Panc1 (cell line): Measurements from ENCODE around the gene NR6A1. TPM values are rescaled to one million over a fixed set of nuclear protein-coding genes. Genes with fewer than 3 reads are reported as not detected.

ENCODE experiments used
- ATAC-seq: fragments of 200-7000 bp; cut with Tn5 transposase; 2 replicates; pipeline ENCODE4 v1.9.1; 2020; ENCODE audit warnings: mild to moderate bottlenecking, moderate library complexity
- BruUV-seq: library from RNA; stranded (reverse); fragments of 400-500 nt; replicated peaks from 2 replicates; lab custom pipeline; 2021; lab: Mats Ljungman, UMichigan
- CTCF ChIA-PET: fragments of 300-600 bp; sonication (Branson Sonifier 250); formaldehyde crosslinking; loops from one replicate; lab custom pipeline; 2022; ENCODE audit warnings: antibody characterized with exemption; lab: Charles Lee
- POLR2A ChIA-PET: fragments of 300-600 bp; sonication (Branson Sonifier 250); formaldehyde crosslinking; loops from one replicate; lab custom pipeline; 2022; ENCODE audit warnings: antibody characterized with exemption; lab: Charles Lee
- DNase-seq: peaks from one replicate; pipeline ENCODE4 v3.0.0-alpha.2; 2010; ENCODE audit warnings: low read depth, low spot score
- H3K27ac ChIP-seq: 2 replicates; pipeline ENCODE4 v1.5.1; 2011; ENCODE audit warnings: mild to moderate bottlenecking, low read length, inconsistent platforms
- H3K27me3 ChIP-seq: fragments of 200-500 bp; sonication (Bioruptor generic); 2 replicates; pipeline ENCODE4 v1.6.0; 2014; ENCODE audit warnings: low read length, inconsistent platforms; ENCODE audit not compliant: control insufficient read depth, insufficient read depth
- H3K36me3 ChIP-seq: fragments of 200-500 bp; sonication (Bioruptor generic); 2 replicates; pipeline ENCODE4 v1.5.1; 2014; ENCODE audit warnings: inconsistent platforms, mild to moderate bottlenecking, low read length, moderate library complexity; ENCODE audit not compliant: control insufficient read depth, insufficient read depth
- H3K4me1 ChIP-seq: 2 replicates; pipeline ENCODE4 v1.5.1; 2011; ENCODE audit warnings: inconsistent platforms, mild to moderate bottlenecking, low read length, moderate library complexity; ENCODE audit not compliant: control insufficient read depth, insufficient read depth
- H3K4me3 ChIP-seq, 2 experiments: 2 replicates each; pipeline ENCODE4 v1.5.1; 2011 to 2012; ENCODE audit warnings: low read depth in 2 of 2, low read length in 2 of 2, mild to moderate bottlenecking in 2 of 2, inconsistent platforms in 1 of 2, moderate library complexity in 1 of 2
- H3K9me3 ChIP-seq: fragments of 200-500 bp; sonication (Bioruptor generic); 2 replicates; pipeline ENCODE4 v1.5.1; 2014; ENCODE audit warnings: low read depth, mild to moderate bottlenecking, inconsistent platforms, low read length, moderate library complexity; ENCODE audit not compliant: control insufficient read depth, insufficient read depth
- CTCF ChIP-seq: fragments of 450-650 bp; IDR thresholded peaks from 2 replicates; pipeline ENCODE4 v1.5.1; 2017; ENCODE audit warnings: mild to moderate bottlenecking
- POLR2AphosphoS5 ChIP-seq: IDR thresholded peaks from 2 replicates; pipeline ENCODE4 v1.6.1; 2012; ENCODE audit warnings: mild to moderate bottlenecking, low read depth, low read length, moderate library complexity
- REST ChIP-seq, 2 experiments: IDR thresholded peaks; 2 replicates each; pipeline ENCODE4 v1.6.1; 2011 to 2012; ENCODE audit warnings: low read depth in 2 of 2, control low read depth in 1 of 2, low read length in 1 of 2, mild to moderate bottlenecking in 1 of 2, moderate library complexity in 1 of 2; ENCODE audit not compliant: insufficient read depth in 1 of 2
- SIN3A ChIP-seq: IDR thresholded peaks from 2 replicates; pipeline ENCODE4 v1.6.1; 2012; ENCODE audit warnings: low read depth, mild to moderate bottlenecking, low read length, moderate library complexity, borderline replicate concordance; ENCODE audit not compliant: insufficient read depth
- TCF7L2 ChIP-seq: IDR thresholded peaks from 2 replicates; pipeline ENCODE4 v1.6.1; 2011; ENCODE audit warnings: mild to moderate bottlenecking, low read depth, low read length, inconsistent platforms
- in situ Hi-C: cut with HindIII; loops from 2 replicates; pipeline ENCODE4 v1.10.0; 2016; ENCODE audit warnings: low sequenced_read_pairs, low pct_unique_long_range_greater_than_20kb
- intact Hi-C: fragments of 100-400 bp; cut with micrococcal nuclease; formaldehyde crosslinking; loops from one replicate; pipeline ENCODE4 v1.10.0; 2022; ENCODE audit not compliant: unreplicated experiment
- total RNA-seq: library from RNA; stranded (reverse); gene quantifications from one replicate; pipeline ENCODE4 v1.2.1, GENCODE V29; 2021; ENCODE audit not compliant: unreplicated experiment

NR6A1 gene
- total RNA-seq, 1 experiment from 2014 or later, result 7.6 TPM

- Histone ChIP-seq H3K27me3 (no peaks in the 10 kb centered on the region), H3K4me3 (no peak overlapping the region), H3K27ac (peak overlapping the region; percentile 75), H3K9me3 (no peaks in the 10 kb centered on the region), H3K36me3 (no peaks in the 10 kb centered on the region), H3K4me1 (peaks cover 38% of the 10 kb centered on the region)
- intact Hi-C loops, result no loop called here
- no peak for ATAC-seq
- no peak for DNase-seq
- POLR2A ChIA-PET, result interaction anchor here (0.6 kb wide), 2 partner anchors 16 to 55 kb away, joined by 3 to 10 read pairs; no protein-coding TSS in a partner anchor
- TF ChIP-seq SIN3A (no peak), POLR2AphosphoS5 (no peak), REST (IDR thresholded peaks at IDR 0.05; ENCODE audit: insufficient read depth in 1 of 2, low read depth in 2 of 2, low read length in 1 of 2) (no peak), CTCF (no peak), TCF7L2 (no peak)
- in situ Hi-C loops, result no loop called here
- no TSS peak for BruUV-seq
- CTCF ChIA-PET, result interaction anchor here (0.5 to 1.5 kb wide), 3 partner anchors 61 to 806 kb away, joined by 4 to 14 read pairs (median 9); partner anchors contain the start of gene WDR38
Measured at GRCh38 chr9:124780060-124780756, 9.1 kb upstream of the NR6A1 start.

- Histone ChIP-seq H3K27ac (peak overlapping the region; percentile 77), H3K27me3 (no peaks in the 10 kb centered on the region), H3K36me3 (no peaks in the 10 kb centered on the region), H3K4me1 (peaks cover 38% of the 10 kb centered on the region), H3K4me3 (peak overlapping the region in 1 of 2 experiments; percentile 15; a peak in 2 of 4 replicates), H3K9me3 (no peaks in the 10 kb centered on the region)
- POLR2A ChIA-PET, result interaction anchor here (0.5 to 0.8 kb wide), 5 partner anchors 16 to 427 kb away, joined by 3 to 10 read pairs (median 4); partner anchors contain the start of gene ARPC5L
- DNase-seq (no peak), ATAC-seq (peak; percentile 83)
- intact Hi-C loops (no loop called here), in situ Hi-C loops (no loop called here)
- CTCF ChIA-PET, result interaction anchor here (0.5 to 1.5 kb wide), 5 partner anchors 58 to 805 kb away, joined by 3 to 14 read pairs (median 7); partner anchors contain the start of gene WDR38
- TF ChIP-seq TCF7L2 (no peak), POLR2AphosphoS5 (no peak; the same call in 1 of the 2 replicates), CTCF (no peak), REST (IDR thresholded peaks at IDR 0.05; ENCODE audit: insufficient read depth in 1 of 2, low read depth in 2 of 2, low read length in 1 of 2) (no peak), SIN3A (no peak)
- BruUV-seq, result no TSS peak
Measured at GRCh38 chr9:124779368-124780059, 8.4 kb upstream of the NR6A1 start.
